Stimulated activated CD8-positive, alpha-beta memory T cell treated with anti-CD3 and anti-CD28 coated beads, Interleukin-2, amount 100 ng/mL, for 48 hours (primary cell): Measurements from ENCODE around the gene ERRFI1.
A peak's percentile ranks its signal among the peaks of the same experiment; 100 is the strongest.
"Not testable (repeated sequence)": the region's sequence is repeated elsewhere in the genome, so short reads cannot be mapped to it uniquely, and the experiment has no call there.

Experiments
- DNase-seq, 2 donors: peaks; one replicate each; pipeline ENCODE4 v3.0.0-alpha.2; 2020; ENCODE audit warnings: low read depth in 2 of 2

Gene ERRFI1

GRCh38 chr1:8026153-8026975, at the start of gene ERRFI1:
Gene ERRFI1 (minus strand): TSS chr1:8026309. CDS start chr1:8015619, 10,690 bp downstream.
- peak; percentile 84 to 85 for DNase-seq

DNA sequence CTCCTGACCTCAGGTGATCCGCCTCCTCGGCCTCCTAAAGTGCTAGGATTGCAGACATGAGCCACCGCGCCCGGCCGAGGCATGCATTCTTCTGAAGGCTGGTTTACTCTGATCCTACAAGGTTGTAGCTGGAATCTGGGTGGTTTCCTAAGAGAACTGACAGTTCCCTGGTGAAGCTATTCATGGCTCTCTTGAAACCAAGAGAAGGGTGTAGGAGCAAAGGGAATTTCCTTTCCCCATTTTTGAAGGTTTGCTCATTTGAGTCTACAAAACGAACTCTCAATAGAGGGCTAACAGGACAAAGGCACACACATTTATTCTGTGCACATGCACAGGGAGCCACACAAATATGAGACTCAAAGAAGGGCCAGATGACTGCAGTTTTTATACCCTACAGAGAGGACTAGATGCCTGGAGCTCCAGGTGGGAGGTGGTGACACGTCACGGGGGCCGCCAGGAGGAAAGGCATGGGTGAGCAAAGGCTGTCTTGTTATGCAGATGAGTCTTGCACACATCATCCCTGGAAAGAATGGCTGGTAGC, 49.5 kb upstream of the ERRFI1 start:
- no peak for DNase-seq

DNA sequence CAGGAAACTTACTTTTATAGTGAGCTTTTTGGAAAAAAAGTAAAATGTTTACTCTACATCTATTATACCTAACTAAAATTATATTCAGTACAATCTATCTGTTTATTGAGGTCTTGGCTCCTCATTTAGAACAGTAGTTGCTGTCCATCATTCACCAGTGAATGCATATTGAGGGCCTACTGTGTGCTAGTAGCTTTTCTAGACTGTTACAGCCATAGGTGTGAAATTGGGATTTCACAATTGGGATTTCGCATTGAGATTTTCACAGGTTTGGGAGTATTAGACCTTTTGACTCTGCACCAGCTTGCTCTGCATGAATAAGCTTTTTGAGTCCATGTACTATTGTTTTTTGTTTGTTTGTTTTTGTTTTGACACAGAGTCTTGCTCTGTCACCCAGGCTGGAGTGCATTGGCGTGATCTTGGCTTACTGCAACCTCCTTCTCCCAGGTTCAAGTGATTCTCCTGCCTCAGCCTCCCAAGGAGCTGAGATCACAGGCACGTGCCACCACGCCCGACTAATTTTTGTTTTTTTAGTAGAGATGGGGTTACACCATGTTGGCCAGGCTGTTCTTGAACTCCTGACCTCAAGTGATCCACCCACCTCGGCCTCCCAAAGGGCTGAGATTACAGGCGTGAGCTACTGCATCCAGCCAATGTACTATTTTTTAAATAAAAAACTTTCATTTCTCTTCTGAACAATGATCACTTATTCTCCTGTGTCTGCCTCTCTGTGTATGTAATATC, 47.2 kb upstream of the ERRFI1 start:
- no peak for DNase-seq

- DNase-seq = no peak
These were observed 44.3 kb upstream of the ERRFI1 start for GRCh38 chr1:8070381-8070811.

DNA sequence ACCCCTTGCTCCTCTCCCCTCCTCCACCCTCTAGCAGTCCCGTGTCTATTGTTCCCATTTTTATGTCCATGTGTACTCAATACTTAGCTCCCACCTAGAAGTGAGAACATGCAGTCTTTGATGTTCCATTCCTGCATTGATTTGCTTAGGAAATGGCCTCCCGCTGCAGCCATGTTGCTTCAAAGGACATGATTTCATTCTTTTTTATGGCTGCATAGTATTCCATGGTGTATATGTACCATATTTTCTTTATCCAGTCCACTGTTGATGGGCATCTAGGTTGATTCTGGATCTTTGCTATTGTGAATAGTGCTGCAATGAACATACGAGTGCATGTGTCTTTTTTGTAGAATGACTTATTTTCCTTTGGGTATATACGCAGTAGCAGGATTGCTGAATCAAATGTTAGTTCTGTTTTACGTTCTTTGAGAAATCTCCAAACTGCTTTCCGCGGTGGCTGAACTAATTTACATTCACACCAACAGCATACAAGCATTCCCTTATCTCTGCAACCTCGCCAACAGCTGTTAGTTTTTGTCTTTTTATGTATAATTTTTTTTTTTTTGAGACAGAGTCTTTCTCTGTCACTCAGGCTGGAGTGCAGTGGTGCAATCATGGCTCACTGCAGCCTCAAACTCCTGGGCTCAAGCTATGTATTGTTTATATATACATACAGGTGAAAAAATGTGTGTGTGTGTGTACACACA, 43.7 kb upstream of the ERRFI1 start:
- not testable (repeated sequence) for DNase-seq

DNA sequence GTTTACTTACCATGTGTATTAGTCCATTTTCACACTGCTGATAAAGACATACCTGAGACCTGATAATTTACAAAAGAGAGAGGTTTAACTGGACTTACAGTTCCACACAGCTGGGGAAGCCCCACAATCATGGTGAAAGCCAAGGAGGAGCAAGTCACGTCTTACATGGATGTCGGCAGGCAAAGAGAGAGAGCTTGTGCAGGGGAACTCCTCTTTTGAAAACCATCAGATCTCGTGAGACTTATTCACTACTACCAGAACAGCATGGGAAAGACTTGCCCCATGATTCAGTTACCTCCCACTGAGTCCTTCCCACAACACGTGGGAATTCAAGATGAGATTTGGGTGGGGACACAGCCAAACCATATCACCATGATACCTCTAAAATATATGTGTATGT, 39.3 kb upstream of the ERRFI1 start:
- DNase-seq = no peak

DNA sequence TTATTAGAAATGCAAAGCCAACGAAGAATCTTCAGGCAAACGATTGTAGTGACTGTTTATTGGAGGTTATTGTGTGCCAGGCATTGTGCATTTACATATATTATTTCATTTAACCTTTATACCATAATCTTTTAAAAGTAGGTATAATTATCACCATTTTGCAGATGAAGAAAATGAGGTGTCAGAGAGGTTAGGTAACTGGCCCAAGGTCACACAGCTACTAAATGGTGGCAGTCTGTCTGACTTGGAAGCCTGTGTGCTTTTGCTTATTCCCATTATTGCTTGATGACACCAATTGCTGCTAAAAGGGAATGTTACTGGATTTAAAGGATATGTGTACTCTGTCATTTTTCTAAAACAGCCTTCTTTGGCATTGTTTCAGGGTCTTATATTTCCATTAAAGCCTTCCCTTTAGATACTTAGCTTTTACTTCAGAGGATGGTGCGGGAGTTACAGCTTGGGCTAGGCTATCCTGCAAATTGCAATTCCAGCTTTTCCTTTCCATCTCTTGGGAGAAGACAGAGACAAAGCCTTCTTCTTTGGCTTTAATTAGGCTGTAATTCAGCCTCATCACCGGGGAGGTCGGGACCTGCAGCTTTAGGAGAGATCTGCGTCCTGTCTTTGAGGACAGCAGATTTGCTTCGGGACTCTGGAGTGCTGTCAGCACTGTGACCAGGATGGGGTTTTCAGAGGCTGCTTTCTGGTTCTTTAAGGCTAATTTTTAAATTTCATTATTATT, 37.4 kb upstream of the ERRFI1 start:
- no peak for DNase-seq

- no peak for DNase-seq
These were observed 36.8 kb upstream of the ERRFI1 start for GRCh38 chr1:8062861-8063260.

- no peak for DNase-seq
These were observed 35.7 kb upstream of the ERRFI1 start for GRCh38 chr1:8061673-8062386.

- DNase-seq = no peak
These were observed 35.1 kb upstream of the ERRFI1 start for GRCh38 chr1:8061210-8061609.

GRCh38 chr1:8059161-8059622, 33.1 kb upstream of the ERRFI1 start:
- no peak for DNase-seq

DNA sequence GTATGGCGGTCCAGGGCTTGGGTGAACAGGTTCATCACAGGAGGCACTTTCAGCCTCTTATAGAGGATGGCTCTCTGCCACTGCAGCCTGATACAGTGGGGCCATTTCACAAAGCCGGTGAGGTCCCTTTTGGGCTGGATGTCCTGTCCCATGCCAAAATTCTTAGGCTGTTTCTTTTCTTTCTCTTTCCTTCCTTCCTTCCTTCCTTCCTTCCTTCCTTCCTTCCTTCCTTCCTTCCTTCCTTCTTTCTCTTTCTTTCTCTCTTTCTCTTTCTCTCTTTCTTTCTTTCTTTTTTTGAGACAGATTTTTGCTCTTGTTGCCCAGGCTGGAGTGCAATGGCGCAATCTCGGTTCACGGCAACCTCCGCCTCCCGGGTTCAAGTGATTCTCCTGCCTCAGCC, 31.7 kb upstream of the ERRFI1 start:
- DNase-seq = not testable (repeated sequence)

DNA sequence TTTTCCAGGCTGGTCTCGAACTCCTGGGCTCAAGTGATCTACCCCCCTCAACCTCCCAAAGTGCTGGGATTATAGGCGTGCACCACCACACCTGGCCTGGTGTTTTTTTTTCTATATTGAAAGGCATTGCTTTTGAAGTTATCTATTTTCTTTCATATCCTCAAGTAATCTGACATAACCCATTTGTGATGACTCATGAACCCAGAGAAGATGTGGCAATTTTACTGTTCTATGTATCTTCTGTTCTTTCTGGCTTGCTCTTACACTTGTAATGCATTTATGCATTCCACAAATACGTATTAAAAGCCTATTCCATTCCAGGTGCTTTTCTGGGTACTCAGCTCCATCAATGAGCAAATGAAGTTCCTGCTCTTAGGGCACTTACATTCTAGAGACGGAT, 29.9 kb upstream of the ERRFI1 start:
- DNase-seq = no peak

GRCh38 chr1:8053878-8054567, 27.9 kb upstream of the ERRFI1 start:
- DNase-seq = no peak

DNA sequence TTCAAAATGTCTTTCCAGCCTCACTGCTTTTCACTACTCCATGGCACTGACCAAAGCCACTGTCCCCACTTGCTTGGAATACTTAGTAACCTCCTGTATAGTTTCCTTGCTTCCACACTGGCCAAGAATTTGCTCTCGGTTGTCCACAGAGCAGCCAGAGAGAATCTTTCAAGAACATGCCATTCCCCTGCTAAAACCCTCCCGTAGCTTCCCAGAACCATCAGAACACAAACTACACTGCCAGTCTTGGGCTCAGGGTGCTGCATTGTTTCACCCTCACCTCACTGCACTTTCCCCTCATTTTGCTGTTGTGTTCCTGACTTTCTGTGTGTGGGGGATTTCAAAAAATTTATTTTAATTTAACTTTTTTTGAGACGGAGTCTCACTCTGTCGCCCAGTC, 25.5 kb upstream of the ERRFI1 start:
- no peak for DNase-seq

GRCh38 chr1:8049229-8049628, 23.1 kb upstream of the ERRFI1 start:
- not testable (repeated sequence) for DNase-seq

DNA sequence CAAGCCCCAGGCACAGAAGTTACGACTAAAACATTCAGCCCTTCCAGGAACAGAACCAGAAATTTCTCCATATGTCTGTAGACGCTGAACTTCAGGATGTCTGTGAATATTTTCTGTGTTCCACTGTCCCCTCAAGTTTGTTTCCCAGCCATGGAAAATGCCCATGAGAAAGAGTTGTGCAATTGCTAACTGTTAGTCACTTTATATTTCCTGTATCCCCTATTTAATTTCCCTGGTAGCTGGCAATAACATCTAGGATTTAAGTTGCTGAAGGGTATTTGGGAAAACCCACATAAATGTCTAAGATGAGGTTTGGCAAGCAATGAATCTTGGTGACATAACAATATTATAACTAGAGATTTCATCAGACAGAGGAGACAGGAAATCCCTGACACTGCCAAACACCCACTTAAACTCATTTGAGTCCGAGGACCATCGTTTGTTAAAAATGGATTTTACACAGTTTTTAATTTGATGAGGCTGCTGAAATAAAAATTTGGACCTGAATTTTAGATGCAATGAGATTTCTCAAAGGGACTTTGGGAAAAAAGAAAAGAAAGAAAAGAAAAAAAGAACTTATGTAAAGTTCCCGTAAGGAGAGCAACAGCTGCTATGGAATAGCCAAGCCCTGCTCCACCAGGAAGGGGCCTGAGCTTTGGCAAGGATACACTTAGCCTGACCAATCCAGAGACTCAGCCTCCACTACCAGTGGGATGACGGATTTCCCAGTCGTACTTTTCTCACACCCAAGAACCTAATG, 21.8 kb upstream of the ERRFI1 start:
- no peak for DNase-seq

DNA sequence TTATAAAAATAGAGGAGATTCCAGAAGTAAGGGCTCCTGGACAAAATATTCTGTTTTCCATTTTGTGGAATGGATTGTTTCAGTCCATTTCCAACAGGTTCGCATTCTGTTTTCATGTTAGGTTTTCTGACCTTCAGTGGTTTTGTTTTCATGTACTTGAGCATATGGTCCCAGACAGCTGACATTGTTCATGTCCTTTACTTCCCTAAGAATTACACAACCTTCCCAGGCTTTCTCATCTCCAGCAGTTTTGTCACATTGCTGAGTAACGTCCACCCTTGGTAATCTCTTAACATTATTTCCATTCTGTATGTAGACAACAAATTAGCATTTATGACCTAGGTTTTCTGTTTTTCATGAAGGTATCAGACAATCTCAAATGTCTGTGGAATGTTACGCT, 21.0 kb upstream of the ERRFI1 start:
- DNase-seq = no peak

- no peak for DNase-seq
These were observed 20.3 kb upstream of the ERRFI1 start for GRCh38 chr1:8046391-8046790.
